CD4-positive, CD25-positive, alpha-beta regulatory T cell (primary cell): ENCODE measurements around the gene EIF4H. TPM values are rescaled to one million over a fixed set of nuclear protein-coding genes. Genes with fewer than 3 reads are reported as not detected.

ENCODE experiments used
- ATAC-seq, 2 donors: fragments of 150-1000 bp; cut with Tn5 transposase; one replicate each; pipeline ENCODE4 v1.10.0; 2021; ENCODE audit warnings: low read depth in 2 of 2, moderate number of reproducible peaks in 2 of 2, moderate library complexity in 1 of 2
- DNase-seq, 3 donors: peaks; one replicate each; pipeline versions ENCODE4 v3.0.0 to v3.0.0-alpha.2; 2012 to 2022; ENCODE audit warnings: mixed read lengths in 1 of 3
- H3K27ac ChIP-seq: one replicate; pipeline ENCODE4 v1.7.0; 2013; ENCODE audit warnings: mild to moderate bottlenecking, low read length; ENCODE audit not compliant: insufficient read depth, poor library complexity, severe bottlenecking
- H3K27me3 ChIP-seq: one replicate; pipeline ENCODE4 v1.7.0; 2013; ENCODE audit warnings: low read length; ENCODE audit not compliant: control insufficient read depth, insufficient read depth
- H3K36me3 ChIP-seq: one replicate; pipeline ENCODE4 v1.7.0; 2013; ENCODE audit warnings: mild to moderate bottlenecking, low read length, moderate library complexity; ENCODE audit not compliant: control insufficient read depth, insufficient read depth
- H3K4me1 ChIP-seq: 2 replicates; pipeline ENCODE4 v1.7.0; 2013; ENCODE audit warnings: mild to moderate bottlenecking, low read length; ENCODE audit not compliant: insufficient read depth, control insufficient read depth, poor library complexity, severe bottlenecking
- H3K4me3 ChIP-seq: one replicate; pipeline ENCODE4 v1.7.0; 2013; ENCODE audit warnings: low read depth, mild to moderate bottlenecking, low read length, moderate library complexity
- H3K9me3 ChIP-seq, 2 experiments: 1 replicate in 1 of 2; 2 replicates in 1 of 2; pipeline ENCODE4 v1.7.0; 2013; ENCODE audit warnings: low read length in 2 of 2, mild to moderate bottlenecking in 1 of 2, moderate library complexity in 1 of 2; ENCODE audit not compliant: control insufficient read depth in 2 of 2
- H3K27ac Mint-ChIP-seq, 3 donors: one replicate each; pipeline ENCODE4 v1.8.0; 2020 to 2022; ENCODE audit warnings: mild to moderate bottlenecking in 3 of 3, mixed read lengths in 3 of 3, moderate library complexity in 2 of 3
- H3K27me3 Mint-ChIP-seq: one replicate; pipeline ENCODE4 v1.8.0; 2022; ENCODE audit warnings: mild to moderate bottlenecking, mixed read lengths
- H3K36me3 Mint-ChIP-seq: one replicate; pipeline ENCODE4 v1.8.0; 2020; ENCODE audit warnings: mixed read lengths
- H3K4me1 Mint-ChIP-seq, 4 donors: one replicate each; pipeline ENCODE4 v1.8.0; 2020 to 2022; ENCODE audit warnings: mixed read lengths in 4 of 4, mild to moderate bottlenecking in 1 of 4
- H3K4me3 Mint-ChIP-seq, 4 donors: one replicate each; pipeline ENCODE4 v1.8.0; 2020 to 2022; ENCODE audit warnings: mild to moderate bottlenecking in 4 of 4, mixed read lengths in 4 of 4, moderate library complexity in 3 of 4
- H3K9me3 Mint-ChIP-seq, 7 donors: one replicate each; pipeline ENCODE4 v1.8.0; 2020 to 2022; ENCODE audit warnings: mixed read lengths in 7 of 7, mild to moderate bottlenecking in 3 of 7, moderate library complexity in 2 of 7
- polyA plus RNA-seq, 4 donors: library from polyadenylated mRNA; unstranded; fragments of 300-500 nt; fragmentation: Illumina TruSeq; gene quantifications; one replicate each; pipeline ENCODE4 v1.2.3, GENCODE V29; 2021
- total RNA-seq: library from RNA; stranded (reverse); gene quantifications from one replicate; pipeline ENCODE4 v1.2.3, GENCODE V29; 2022

EIF4H gene
- total and polyA plus RNA-seq, 5 donors from 2014 or later = 222 to 263 (median 243) TPM

- no peak overlapping the region for H3K27ac ChIP-seq
- H3K27ac Mint-ChIP-seq = no peak overlapping the region
- DNase-seq (peak in 1 of 3 donors; percentile 39), ATAC-seq (no peak)
- no peak overlapping the region for H3K4me3 Mint-ChIP-seq
- peaks cover 0 to 27% (median 14%) of the 10 kb centered on the region in 4 donors for H3K4me1 Mint-ChIP-seq
- no peaks in the 10 kb centered on the region for H3K36me3 ChIP-seq
- H3K4me1 ChIP-seq = peaks cover 4% of the 10 kb centered on the region
- H3K36me3 Mint-ChIP-seq = no peaks in the 10 kb centered on the region
- no peaks in the 10 kb centered on the region for H3K27me3 Mint-ChIP-seq
- H3K4me3 ChIP-seq = no peak overlapping the region
- peaks cover 0 to 4% (median 0%) of the 10 kb centered on the region in 7 donors for H3K9me3 Mint-ChIP-seq
- no peaks in the 10 kb centered on the region for H3K27me3 ChIP-seq
- no peaks in the 10 kb centered on the region for H3K9me3 ChIP-seq
Observed at GRCh38 chr7:74141705-74142104, 32.5 kb upstream of the EIF4H start.

DNA sequence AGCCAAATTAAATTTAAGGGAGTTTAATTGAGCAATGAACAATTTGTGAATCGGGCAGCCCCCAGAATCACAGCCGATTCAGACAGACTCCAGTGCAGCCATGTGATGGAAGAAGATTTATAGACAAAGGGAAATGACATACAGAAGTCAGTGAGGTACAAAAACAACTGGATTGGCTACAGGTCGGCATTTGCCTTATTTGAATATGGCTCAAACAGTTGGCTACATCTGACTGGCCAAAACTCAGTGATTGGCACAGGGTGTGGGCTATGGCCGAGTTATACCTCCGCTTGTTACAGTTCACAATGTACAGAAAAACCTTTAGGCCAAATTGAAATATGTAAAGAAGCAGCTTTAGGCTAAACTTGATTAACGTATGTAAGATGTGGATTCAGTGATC is 30.8 kb upstream of the EIF4H start:
- Histone ChIP-seq H3K4me3 (no peak overlapping the region), H3K9me3 (no peaks in the 10 kb centered on the region), H3K27me3 (no peaks in the 10 kb centered on the region), H3K4me1 (peaks cover 4% of the 10 kb centered on the region), H3K27ac (no peak overlapping the region), H3K36me3 (no peaks in the 10 kb centered on the region)
- no peaks in the 10 kb centered on the region for H3K27me3 Mint-ChIP-seq
- ATAC-seq (no peak), DNase-seq (no peak)
- peaks cover 0 to 19% (median 10%) of the 10 kb centered on the region in 4 donors for H3K4me1 Mint-ChIP-seq
- no peaks in the 10 kb centered on the region for H3K36me3 Mint-ChIP-seq
- no peak overlapping the region for H3K27ac Mint-ChIP-seq
- H3K4me3 Mint-ChIP-seq = no peak overlapping the region
- H3K9me3 Mint-ChIP-seq = peaks cover 0 to 4% (median 0%) of the 10 kb centered on the region in 7 donors

DNA sequence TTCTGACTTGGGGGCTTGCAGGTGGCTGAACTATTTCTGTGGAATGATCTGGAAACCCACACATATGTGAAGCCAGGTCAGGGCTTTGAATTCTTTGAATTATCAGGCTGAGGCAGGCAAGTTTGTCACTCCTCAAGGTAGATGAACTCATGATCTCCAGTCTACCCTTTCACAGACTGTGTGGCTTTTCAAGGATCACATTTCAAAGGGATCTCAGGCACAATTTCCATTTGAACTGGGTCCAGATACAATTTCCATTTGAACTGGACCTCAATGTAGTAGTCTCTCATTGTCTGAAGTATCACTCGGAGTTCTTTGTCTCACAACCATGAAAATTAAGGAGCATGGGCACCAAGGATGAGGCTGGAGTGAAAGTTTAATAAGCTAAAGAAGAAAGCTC is 25.7 kb upstream of the EIF4H start:
- no peaks in the 10 kb centered on the region for H3K27me3 ChIP-seq
- H3K27me3 Mint-ChIP-seq = no peaks in the 10 kb centered on the region
- no peak overlapping the region for H3K27ac Mint-ChIP-seq
- no peak overlapping the region for H3K4me3 ChIP-seq
- H3K9me3 Mint-ChIP-seq = peaks cover 0 to 4% (median 0%) of the 10 kb centered on the region in 7 donors
- H3K9me3 ChIP-seq = no peaks in the 10 kb centered on the region
- H3K27ac ChIP-seq = no peak overlapping the region
- no peak overlapping the region for H3K4me3 Mint-ChIP-seq
- no peaks in the 10 kb centered on the region for H3K36me3 Mint-ChIP-seq
- H3K4me1 ChIP-seq = no peaks in the 10 kb centered on the region
- no peaks in the 10 kb centered on the region for H3K4me1 Mint-ChIP-seq
- no peaks in the 10 kb centered on the region for H3K36me3 ChIP-seq
- ATAC-seq (no peak), DNase-seq (no peak)

- no peaks in the 10 kb centered on the region for H3K27me3 ChIP-seq
- no peaks in the 10 kb centered on the region for H3K9me3 ChIP-seq
- H3K36me3 Mint-ChIP-seq = no peaks in the 10 kb centered on the region
- no peaks in the 10 kb centered on the region for H3K36me3 ChIP-seq
- no peaks in the 10 kb centered on the region for H3K4me1 Mint-ChIP-seq
- no peak overlapping the region for H3K27ac ChIP-seq
- ATAC-seq (no peak), DNase-seq (no peak)
- H3K4me3 ChIP-seq = no peak overlapping the region
- no peaks in the 10 kb centered on the region for H3K27me3 Mint-ChIP-seq
- no peak overlapping the region for H3K27ac Mint-ChIP-seq
- peaks cover 0 to 4% (median 0%) of the 10 kb centered on the region in 7 donors for H3K9me3 Mint-ChIP-seq
- H3K4me3 Mint-ChIP-seq = no peak overlapping the region
- no peaks in the 10 kb centered on the region for H3K4me1 ChIP-seq
Observed at GRCh38 chr7:74149071-74149470, 25.1 kb upstream of the EIF4H start.

DNA sequence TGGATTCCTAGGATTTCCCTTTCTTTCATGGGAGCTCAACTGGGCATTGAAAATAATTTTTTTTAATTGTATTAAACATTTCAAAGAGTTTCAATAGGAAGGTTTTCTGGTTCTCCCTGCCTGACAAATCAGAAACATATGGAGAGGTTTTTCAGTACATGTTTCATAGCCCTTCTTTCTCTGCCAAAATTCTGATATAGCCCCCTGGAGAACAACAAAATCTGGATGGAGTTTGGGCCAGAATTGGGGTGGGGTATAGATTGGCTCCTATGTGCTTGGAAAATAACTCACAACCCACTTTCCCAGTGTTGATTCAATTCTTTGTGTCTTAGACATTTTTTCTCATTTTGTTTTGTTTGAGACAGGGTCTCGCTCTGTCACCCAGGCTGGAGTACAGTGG is 24.6 kb upstream of the EIF4H start:
- Histone ChIP-seq H3K9me3 (no peaks in the 10 kb centered on the region), H3K4me1 (no peaks in the 10 kb centered on the region), H3K27me3 (no peaks in the 10 kb centered on the region), H3K27ac (no peak overlapping the region), H3K4me3 (no peak overlapping the region), H3K36me3 (no peaks in the 10 kb centered on the region)
- H3K4me1 Mint-ChIP-seq = no peaks in the 10 kb centered on the region
- DNase-seq (no peak), ATAC-seq (no peak)
- no peaks in the 10 kb centered on the region for H3K27me3 Mint-ChIP-seq
- no peak overlapping the region for H3K4me3 Mint-ChIP-seq
- peaks cover 0 to 4% (median 0%) of the 10 kb centered on the region in 7 donors for H3K9me3 Mint-ChIP-seq
- H3K27ac Mint-ChIP-seq = no peak overlapping the region
- no peaks in the 10 kb centered on the region for H3K36me3 Mint-ChIP-seq

DNA sequence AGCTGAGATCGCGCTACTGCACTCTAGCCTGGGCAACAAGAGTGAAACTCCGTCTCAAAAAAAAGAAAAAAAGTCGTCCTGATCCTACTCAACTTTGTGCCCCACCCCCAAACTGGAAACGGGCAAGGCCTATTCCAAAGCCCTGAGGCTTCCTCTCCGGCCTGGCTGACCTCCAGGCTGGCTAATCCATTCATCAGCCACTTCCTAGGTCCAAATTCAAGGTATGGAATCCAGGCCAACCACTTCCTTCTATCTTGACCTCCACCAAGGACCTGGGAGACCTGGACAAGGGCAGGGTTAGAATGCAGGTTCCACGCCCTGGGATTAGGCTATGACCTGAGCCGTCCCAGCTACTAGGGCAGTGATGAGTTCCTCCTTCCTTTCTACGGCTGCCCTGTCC is 20.4 kb upstream of the EIF4H start:
- no peak for ATAC-seq
- DNase-seq = no peak
- H3K27ac Mint-ChIP-seq = no peak overlapping the region

GRCh38 chr7:74155810-74156395 is 18.3 kb upstream of the EIF4H start:
- Mint-ChIP-seq H3K27me3 (peaks cover 8% of the 10 kb centered on the region), H3K4me3 (no peak overlapping the region), H3K4me1 (no peaks in the 10 kb centered on the region), H3K27ac (no peak overlapping the region), H3K9me3 (no peaks in the 10 kb centered on the region), H3K36me3 (no peaks in the 10 kb centered on the region)
- DNase-seq (no peak), ATAC-seq (no peak)
- H3K4me1 ChIP-seq = no peaks in the 10 kb centered on the region
- no peak overlapping the region for H3K4me3 ChIP-seq
- H3K36me3 ChIP-seq = no peaks in the 10 kb centered on the region
- H3K9me3 ChIP-seq = no peaks in the 10 kb centered on the region
- no peaks in the 10 kb centered on the region for H3K27me3 ChIP-seq
- H3K27ac ChIP-seq = no peak overlapping the region

More for the DNA sequence above, 20.4 kb upstream of the EIF4H start:
- no peak overlapping the region for H3K4me3 Mint-ChIP-seq
- no peaks in the 10 kb centered on the region for H3K4me1 Mint-ChIP-seq
- peaks cover 5% of the 10 kb centered on the region for H3K27me3 Mint-ChIP-seq
- no peaks in the 10 kb centered on the region for H3K9me3 ChIP-seq
- no peak overlapping the region for H3K27ac ChIP-seq
- no peaks in the 10 kb centered on the region for H3K36me3 Mint-ChIP-seq
- no peaks in the 10 kb centered on the region for H3K4me1 ChIP-seq
- H3K36me3 ChIP-seq = no peaks in the 10 kb centered on the region
- no peaks in the 10 kb centered on the region for H3K27me3 ChIP-seq
- H3K4me3 ChIP-seq = no peak overlapping the region
- no peaks in the 10 kb centered on the region for H3K9me3 Mint-ChIP-seq

GRCh38 chr7:74157605-74158004 is 16.6 kb upstream of the EIF4H start:
- Mint-ChIP-seq H3K9me3 (peaks cover 0 to 2% (median 0%) of the 10 kb centered on the region in 7 donors), H3K4me1 (no peaks in the 10 kb centered on the region), H3K27ac (no peak overlapping the region), H3K36me3 (no peaks in the 10 kb centered on the region), H3K27me3 (peaks cover 8% of the 10 kb centered on the region), H3K4me3 (no peak overlapping the region)
- ATAC-seq = no peak
- H3K27ac ChIP-seq = no peak overlapping the region
- H3K36me3 ChIP-seq = no peaks in the 10 kb centered on the region
- no peaks in the 10 kb centered on the region for H3K27me3 ChIP-seq
- no peak overlapping the region for H3K4me3 ChIP-seq
- no peaks in the 10 kb centered on the region for H3K4me1 ChIP-seq
- DNase-seq = no peak
- H3K9me3 ChIP-seq = no peaks in the 10 kb centered on the region
